Measurements from ENCODE around the gene RAB1A.

- TF ChIP-seq CTCF (IDR thresholded peaks at IDR 0.05): no peak
- TF ChIP-seq EP300 (IDR thresholded peaks at IDR 0.05): no peak
Measured at GRCh38 chr2:65137197-65137775, 7.4 kb upstream of the RAB1A start.

Data from gastroesophageal sphincter (tissue), 3 donors.